Osteocyte (in vitro differentiated cells): ENCODE data around the gene CGNL1. TPM values are rescaled to one million over a fixed set of nuclear protein-coding genes. Genes with fewer than 3 reads are reported as not detected.

Source experiments
- DNase-seq: peaks from one replicate; pipeline ENCODE4 v3.0.0; 2021; ENCODE audit warnings: mixed read lengths; ENCODE audit not compliant: unreplicated experiment; ENCODE audit errors: extremely low spot score
- H3K27ac Mint-ChIP-seq: one replicate; pipeline ENCODE4 v1.8.0; 2021; ENCODE audit warnings: mild to moderate bottlenecking, mixed read lengths; ENCODE audit not compliant: unreplicated experiment
- H3K27me3 Mint-ChIP-seq: one replicate; pipeline ENCODE4 v1.8.0; 2021; ENCODE audit warnings: mixed read lengths; ENCODE audit not compliant: unreplicated experiment
- H3K36me3 Mint-ChIP-seq: one replicate; pipeline ENCODE4 v1.8.0; 2021; ENCODE audit warnings: mixed read lengths; ENCODE audit not compliant: unreplicated experiment
- H3K4me1 Mint-ChIP-seq: one replicate; pipeline ENCODE4 v1.8.0; 2021; ENCODE audit warnings: mixed read lengths; ENCODE audit not compliant: unreplicated experiment
- H3K4me3 Mint-ChIP-seq: one replicate; pipeline ENCODE4 v1.8.0; 2021; ENCODE audit warnings: mild to moderate bottlenecking, moderate library complexity, mixed read lengths; ENCODE audit not compliant: unreplicated experiment
- H3K9me3 Mint-ChIP-seq: one replicate; pipeline ENCODE4 v1.8.0; 2021; ENCODE audit warnings: mixed read lengths; ENCODE audit not compliant: unreplicated experiment
- total RNA-seq: library from RNA; stranded (reverse); gene quantifications from 2 replicates; pipeline ENCODE4 v1.2.1, GENCODE V29; 2021
- TF ChIP-seq, protein P1 (sequence below): fragments of 200-600 bp; sonication (generic); IDR thresholded peaks from 2 replicates; pipeline ENCODE4 v1.5.0; 2021; ENCODE audit warnings: antibody characterized with exemption, mild to moderate bottlenecking, moderate library complexity

Gene CGNL1
- total RNA-seq, 1 donor from 2014 or later: 6.2 TPM

DNA sequence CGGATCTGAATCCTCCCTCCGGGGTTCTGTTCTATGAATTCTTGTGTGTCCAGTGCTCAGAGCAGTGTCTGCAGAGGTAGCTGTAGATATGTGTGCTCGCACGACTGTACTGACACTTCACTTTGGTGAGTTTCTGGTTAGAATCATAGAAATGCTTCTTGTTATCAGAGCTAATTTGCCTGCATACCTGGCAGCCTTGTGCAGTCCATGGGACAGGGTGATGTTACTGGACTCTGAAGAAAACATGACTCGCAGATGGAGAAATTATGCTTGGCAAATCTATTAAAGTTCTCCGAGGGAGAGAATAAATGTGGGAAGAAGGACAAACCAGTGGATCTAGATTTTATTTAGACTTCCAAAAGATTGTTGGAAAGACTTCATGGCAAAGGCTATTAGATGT is 12.2 kb downstream of the CGNL1 start:
- no peak for DNase-seq
- H3K27ac Mint-ChIP-seq: no peak overlapping the region
- peaks cover 9% of the 10 kb centered on the region for H3K4me1 Mint-ChIP-seq
- H3K27me3 Mint-ChIP-seq: peaks cover 13% of the 10 kb centered on the region
- H3K4me3 Mint-ChIP-seq: no peak overlapping the region
- TF ChIP-seq, protein P1, sequence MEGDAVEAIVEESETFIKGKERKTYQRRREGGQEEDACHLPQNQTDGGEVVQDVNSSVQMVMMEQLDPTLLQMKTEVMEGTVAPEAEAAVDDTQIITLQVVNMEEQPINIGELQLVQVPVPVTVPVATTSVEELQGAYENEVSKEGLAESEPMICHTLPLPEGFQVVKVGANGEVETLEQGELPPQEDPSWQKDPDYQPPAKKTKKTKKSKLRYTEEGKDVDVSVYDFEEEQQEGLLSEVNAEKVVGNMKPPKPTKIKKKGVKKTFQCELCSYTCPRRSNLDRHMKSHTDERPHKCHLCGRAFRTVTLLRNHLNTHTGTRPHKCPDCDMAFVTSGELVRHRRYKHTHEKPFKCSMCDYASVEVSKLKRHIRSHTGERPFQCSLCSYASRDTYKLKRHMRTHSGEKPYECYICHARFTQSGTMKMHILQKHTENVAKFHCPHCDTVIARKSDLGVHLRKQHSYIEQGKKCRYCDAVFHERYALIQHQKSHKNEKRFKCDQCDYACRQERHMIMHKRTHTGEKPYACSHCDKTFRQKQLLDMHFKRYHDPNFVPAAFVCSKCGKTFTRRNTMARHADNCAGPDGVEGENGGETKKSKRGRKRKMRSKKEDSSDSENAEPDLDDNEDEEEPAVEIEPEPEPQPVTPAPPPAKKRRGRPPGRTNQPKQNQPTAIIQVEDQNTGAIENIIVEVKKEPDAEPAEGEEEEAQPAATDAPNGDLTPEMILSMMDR: no peak
- no peaks in the 10 kb centered on the region for H3K9me3 Mint-ChIP-seq
- H3K36me3 Mint-ChIP-seq: peaks cover 4% of the 10 kb centered on the region

DNA sequence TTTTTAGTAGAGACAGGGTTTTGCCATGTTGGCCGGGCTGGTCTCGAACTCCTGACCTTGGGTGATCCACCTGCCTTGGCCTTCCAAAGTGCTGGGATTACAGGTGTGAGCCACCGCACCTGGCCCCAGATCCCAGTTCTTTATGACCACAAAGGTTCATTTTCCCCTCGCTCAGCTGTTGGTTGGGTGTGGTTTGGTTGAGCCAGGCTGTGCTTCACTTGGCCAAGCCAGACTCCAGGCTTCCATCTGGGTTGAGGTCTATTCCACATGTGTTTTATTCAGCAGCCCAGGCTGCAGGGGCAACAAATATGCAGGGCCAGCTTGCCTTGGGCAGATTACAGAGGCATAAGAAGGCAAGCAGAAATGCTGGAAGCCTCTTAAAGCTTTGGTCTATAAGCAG is 13.7 kb downstream of the CGNL1 start:
- peaks cover 6% of the 10 kb centered on the region for H3K4me1 Mint-ChIP-seq
- H3K4me3 Mint-ChIP-seq: no peak overlapping the region
- peaks cover 13% of the 10 kb centered on the region for H3K27me3 Mint-ChIP-seq
- no peak for DNase-seq
- H3K27ac Mint-ChIP-seq: no peak overlapping the region
- no peaks in the 10 kb centered on the region for H3K9me3 Mint-ChIP-seq
- H3K36me3 Mint-ChIP-seq: peaks cover 4% of the 10 kb centered on the region
- TF ChIP-seq, protein P1: no peak

DNA sequence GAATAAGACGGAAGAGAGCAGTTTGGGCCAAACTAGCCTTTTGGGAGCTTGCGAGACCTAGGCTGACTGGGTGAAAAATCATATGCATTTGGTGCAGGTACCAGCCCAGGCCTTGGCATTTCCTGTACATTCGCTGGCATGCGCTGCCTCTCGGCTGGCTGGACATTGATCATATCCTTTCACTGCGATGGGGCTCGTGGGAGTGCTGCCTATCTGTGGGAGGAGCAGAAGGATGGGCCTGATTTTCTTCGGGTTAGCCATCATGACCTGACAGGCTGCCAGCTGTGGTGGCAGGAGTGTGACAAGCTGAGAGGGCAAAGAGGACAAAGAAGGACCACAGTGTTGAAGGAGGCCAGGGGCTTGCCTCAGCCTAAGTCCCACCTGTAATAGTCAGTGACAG is 14.3 kb downstream of the CGNL1 start:
- Mint-ChIP-seq H3K4me1 (peaks cover 6% of the 10 kb centered on the region), H3K36me3 (peaks cover 4% of the 10 kb centered on the region), H3K9me3 (no peaks in the 10 kb centered on the region), H3K4me3 (no peak overlapping the region), H3K27me3 (peaks cover 13% of the 10 kb centered on the region), H3K27ac (no peak overlapping the region)
- no peak for DNase-seq
- TF ChIP-seq, protein P1: no peak

GRCh38 chr15:57391537-57391936 is 15.2 kb downstream of the CGNL1 start:
- H3K9me3 Mint-ChIP-seq: no peaks in the 10 kb centered on the region
- no peak overlapping the region for H3K4me3 Mint-ChIP-seq
- TF ChIP-seq, protein P1: no peak
- H3K4me1 Mint-ChIP-seq: peaks cover 6% of the 10 kb centered on the region
- no peak for DNase-seq
- H3K36me3 Mint-ChIP-seq: peaks cover 4% of the 10 kb centered on the region
- H3K27me3 Mint-ChIP-seq: peaks cover 13% of the 10 kb centered on the region
- no peak overlapping the region for H3K27ac Mint-ChIP-seq

DNA sequence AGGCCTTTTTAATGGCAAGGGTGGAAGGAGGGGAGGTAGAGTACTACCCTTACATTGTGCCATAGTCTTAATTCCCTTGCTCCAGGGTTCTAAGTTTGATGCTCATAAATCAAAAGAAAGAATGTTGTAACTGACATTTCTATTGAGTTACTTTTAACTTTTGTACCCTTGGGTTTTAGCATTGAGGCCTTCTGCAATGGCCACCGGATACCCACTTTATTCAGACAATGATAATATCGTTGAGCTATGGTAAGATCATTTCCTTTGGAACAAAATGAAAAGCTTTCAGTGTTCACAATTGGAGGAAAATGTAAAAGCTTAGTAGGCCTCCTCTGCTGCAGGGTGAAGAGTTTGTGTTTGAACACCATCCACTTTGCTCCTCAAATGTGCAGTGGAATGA is 16.8 kb downstream of the CGNL1 start:
- Mint-ChIP-seq H3K36me3 (peaks cover 4% of the 10 kb centered on the region), H3K9me3 (no peaks in the 10 kb centered on the region), H3K4me1 (peaks cover 6% of the 10 kb centered on the region), H3K27ac (no peak overlapping the region), H3K27me3 (peaks cover 12% of the 10 kb centered on the region), H3K4me3 (no peak overlapping the region)
- DNase-seq: no peak
- TF ChIP-seq, protein P1: no peak
